ENCODE results near the gene EFHD2.
"Not testable (repeated sequence)": the region's sequence is repeated elsewhere in the genome, so short reads cannot be mapped to it uniquely, and the experiment has no call there.

- not testable (repeated sequence) for TF ChIP-seq YY1 (IDR thresholded peaks at IDR 0.05; ENCODE audit: insufficient read depth, insufficient read length); ZNF274 (IDR thresholded peaks at IDR 0.05; ENCODE audit: low read depth, low read length)
Observed at GRCh38 chr1:15379151-15379550, 30.5 kb upstream of the EFHD2 start.

Measured in NT2/D1 (cell line).